Measurements from ENCODE around the gene TNFSF13.
"Not testable (repeated sequence)": the region's sequence is repeated elsewhere in the genome, so short reads cannot be mapped to it uniquely, and the experiment has no call there.

TNFSF13 gene

DNA sequence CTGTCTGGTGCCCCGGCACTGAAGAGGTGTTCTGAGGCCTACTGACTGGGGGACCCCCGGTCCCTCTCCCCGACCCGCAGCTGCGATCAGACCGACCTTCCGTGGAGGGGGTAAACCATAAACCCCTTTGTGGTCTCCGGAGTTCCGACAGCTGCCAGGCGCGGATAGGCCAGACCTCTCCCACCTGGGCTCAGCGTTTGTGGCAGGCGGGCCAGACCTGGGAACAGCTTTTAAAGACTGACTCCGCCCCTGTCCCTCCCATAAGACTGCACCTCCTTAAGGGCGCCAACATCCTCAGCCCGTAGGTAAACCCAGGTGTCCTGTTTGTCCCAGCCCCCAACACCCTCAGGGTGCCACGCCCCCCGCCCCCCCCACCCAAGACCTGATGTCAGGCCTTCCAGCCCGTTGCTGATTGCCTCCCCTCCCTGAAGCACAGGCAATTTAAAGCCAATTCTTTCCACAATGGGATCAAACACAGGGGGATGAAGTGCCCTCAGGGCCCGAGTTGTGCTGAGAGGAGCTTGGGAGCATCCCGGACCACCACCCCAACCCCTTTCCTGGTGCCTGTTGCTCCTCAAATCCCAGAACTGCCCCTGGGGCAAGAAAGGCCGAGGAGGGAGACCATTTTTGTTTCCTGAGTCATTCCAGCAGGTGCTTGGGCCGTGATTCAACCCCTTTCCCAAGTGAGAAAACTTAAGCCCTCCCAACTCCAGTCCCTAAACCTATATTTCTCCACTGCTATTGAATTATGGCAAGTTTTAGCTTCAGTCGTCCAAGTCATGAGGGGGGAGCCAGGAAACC is 31.5 kb downstream of the TNFSF13 start, which contains the start of gene SOX15:
Gene SOX15, minus strand, starts transcription at position 204 of the 801 bp plus-strand sequence. CDS start 418 bp downstream, outside the sequence.
- Histone ChIP-seq H3K36me3 (peaks cover 24% of the 10 kb centered on the region), H3K27me3 (no peaks in the 10 kb centered on the region), H3K9me3 (no peaks in the 10 kb centered on the region), H3K4me3 (ENCODE audit: low read depth, low read length) (no peak within 1 kb of the TSS), H3K4me1 (peaks cover 6% of the 10 kb centered on the region; the same call in 1 of the 2 replicates)
- TF ChIP-seq CTCF (IDR thresholded peaks at IDR 0.05; ENCODE audit: low read depth, low read length), result no peak
- no peak for DNase-seq

- H3K9me3 ChIP-seq, result no peaks in the 10 kb centered on the region
- DNase-seq, result peak; percentile 60
- no peak for TF ChIP-seq CTCF (IDR thresholded peaks at IDR 0.05; ENCODE audit: low read depth, low read length)
- peaks cover 31% of the 10 kb centered on the region for H3K36me3 ChIP-seq
- peaks cover 6% of the 10 kb centered on the region; the same call in 1 of the 2 replicates for H3K4me1 ChIP-seq
- H3K27me3 ChIP-seq, result no peaks in the 10 kb centered on the region
- no peak overlapping the region for H3K4me3 ChIP-seq (ENCODE audit: low read depth, low read length)
Observed at GRCh38 chr17:7590743-7591142, 32.2 kb downstream of the TNFSF13 start.

- no peak for DNase-seq
- TF ChIP-seq CTCF (IDR thresholded peaks at IDR 0.05; ENCODE audit: low read depth, low read length), result no peak
- H3K36me3 ChIP-seq, result peaks cover 35% of the 10 kb centered on the region
- no peaks in the 10 kb centered on the region for H3K27me3 ChIP-seq
- H3K4me3 ChIP-seq (ENCODE audit: low read depth, low read length), result no peak overlapping the region
- peaks cover 6% of the 10 kb centered on the region; the same call in 1 of the 2 replicates for H3K4me1 ChIP-seq
- H3K9me3 ChIP-seq, result no peaks in the 10 kb centered on the region
Observed at GRCh38 chr17:7591596-7591995, 33.0 kb downstream of the TNFSF13 start.

GRCh38 chr17:7592422-7593021 is 34.0 kb downstream of the TNFSF13 start:
- H3K4me3 ChIP-seq (ENCODE audit: low read depth, low read length), result no peak overlapping the region
- TF ChIP-seq CTCF (IDR thresholded peaks at IDR 0.05; ENCODE audit: low read depth, low read length), result no peak
- H3K4me1 ChIP-seq, result peaks cover 6% of the 10 kb centered on the region; the same call in 1 of the 2 replicates
- DNase-seq, result no peak
- H3K27me3 ChIP-seq, result no peaks in the 10 kb centered on the region
- H3K9me3 ChIP-seq, result no peaks in the 10 kb centered on the region
- peaks cover 30% of the 10 kb centered on the region for H3K36me3 ChIP-seq

DNA sequence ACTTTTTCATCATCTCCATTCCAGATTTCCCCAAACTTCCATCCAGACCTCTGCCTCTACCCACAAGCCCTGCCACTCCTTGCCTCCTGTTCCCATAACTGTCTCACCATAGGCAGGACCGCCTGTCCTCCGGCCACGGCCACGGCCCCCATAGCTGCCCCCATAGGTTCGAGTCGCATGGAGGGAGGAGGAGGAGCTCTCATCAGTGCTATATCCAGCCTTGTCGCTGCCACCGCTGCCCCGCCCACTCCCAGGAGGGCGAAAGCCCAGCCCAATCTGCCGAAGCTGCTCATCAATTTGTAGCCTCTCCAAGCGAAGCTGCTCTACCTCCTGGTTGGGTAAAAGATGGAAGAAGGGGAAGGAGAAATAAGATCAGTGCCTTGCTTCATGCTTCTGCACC is 34.7 kb downstream of the TNFSF13 start:
- H3K36me3 ChIP-seq, result peaks cover 30% of the 10 kb centered on the region
- H3K9me3 ChIP-seq, result no peaks in the 10 kb centered on the region
- no peak for TF ChIP-seq CTCF (IDR thresholded peaks at IDR 0.05; ENCODE audit: low read depth, low read length)
- H3K4me1 ChIP-seq, result peaks cover 6% of the 10 kb centered on the region; the same call in 1 of the 2 replicates
- H3K27me3 ChIP-seq, result no peaks in the 10 kb centered on the region
- H3K4me3 ChIP-seq (ENCODE audit: low read depth, low read length), result no peak overlapping the region
- no peak for DNase-seq

GRCh38 chr17:7597561-7597960 is 39.0 kb downstream of the TNFSF13 start:
- DNase-seq; H3K9me3 ChIP-seq; H3K27me3 ChIP-seq; H3K4me1 ChIP-seq; H3K4me3 ChIP-seq (ENCODE audit: low read depth, low read length): not testable (repeated sequence)
- peaks cover 29% of the 10 kb centered on the region for H3K36me3 ChIP-seq
